Uterus (tissue), 2 donors: ENCODE measurements around the gene ARHGEF4.

Source experiments
- POLR2A ChIP-seq, 2 donors: fragments of 450-650 bp; IDR thresholded peaks; one replicate each; pipeline ENCODE4 v1.6.1; 2016; ENCODE audit warnings: antibody characterized with exemption in 2 of 2, mild to moderate bottlenecking in 1 of 2, moderate library complexity in 1 of 2
- TF ChIP-seq, protein P1 (sequence below), 4 experiments: fragments of 200-600 bp in 2 of 4; fragments of 450-650 bp in 2 of 4; sonication (generic) in 2 of 4; IDR thresholded peaks; one replicate each; pipeline ENCODE4 v1.5.1; 2016 to 2019; ENCODE audit warnings: antibody characterized with exemption in 4 of 4, mild to moderate bottlenecking in 2 of 4, moderate library complexity in 1 of 4

DNA sequence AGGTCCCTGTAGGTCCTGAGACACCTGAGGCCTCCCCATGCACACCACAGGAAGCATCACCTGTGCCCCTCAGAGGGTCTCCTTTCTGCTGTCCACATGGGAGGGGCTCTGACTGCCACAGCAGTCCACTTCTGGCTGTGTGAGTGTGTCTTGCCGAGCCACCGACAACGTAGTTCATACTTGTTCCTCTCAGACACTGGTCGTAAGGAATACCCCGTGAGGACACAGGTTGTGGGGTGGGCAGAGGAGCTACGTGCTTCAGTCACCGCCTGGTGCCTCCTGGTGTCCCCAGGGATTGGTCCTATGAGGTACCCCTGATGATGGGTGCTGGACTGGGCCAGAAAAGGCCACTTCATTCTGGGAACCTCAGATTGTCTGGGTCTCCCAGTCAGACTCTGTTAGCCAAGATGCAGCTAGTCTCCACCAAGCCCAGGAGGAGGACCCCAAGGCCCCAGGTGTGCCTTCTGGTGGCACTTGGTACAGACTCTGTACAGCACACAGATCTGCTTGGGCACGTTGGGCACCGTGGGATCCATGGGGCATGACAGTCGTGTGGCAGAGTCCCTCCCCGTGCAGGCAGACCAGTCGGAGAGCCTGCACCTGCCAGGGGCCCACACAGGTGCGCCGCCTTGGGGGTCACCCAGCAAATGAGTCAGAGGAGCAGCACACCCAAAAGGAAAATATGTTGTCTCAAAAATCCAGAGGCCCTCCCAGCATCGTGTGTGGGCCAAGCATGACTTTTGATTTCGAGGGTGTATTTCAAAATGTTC lies 2.5 kb downstream of the ARHGEF4 start:
- TF ChIP-seq, protein P1, sequence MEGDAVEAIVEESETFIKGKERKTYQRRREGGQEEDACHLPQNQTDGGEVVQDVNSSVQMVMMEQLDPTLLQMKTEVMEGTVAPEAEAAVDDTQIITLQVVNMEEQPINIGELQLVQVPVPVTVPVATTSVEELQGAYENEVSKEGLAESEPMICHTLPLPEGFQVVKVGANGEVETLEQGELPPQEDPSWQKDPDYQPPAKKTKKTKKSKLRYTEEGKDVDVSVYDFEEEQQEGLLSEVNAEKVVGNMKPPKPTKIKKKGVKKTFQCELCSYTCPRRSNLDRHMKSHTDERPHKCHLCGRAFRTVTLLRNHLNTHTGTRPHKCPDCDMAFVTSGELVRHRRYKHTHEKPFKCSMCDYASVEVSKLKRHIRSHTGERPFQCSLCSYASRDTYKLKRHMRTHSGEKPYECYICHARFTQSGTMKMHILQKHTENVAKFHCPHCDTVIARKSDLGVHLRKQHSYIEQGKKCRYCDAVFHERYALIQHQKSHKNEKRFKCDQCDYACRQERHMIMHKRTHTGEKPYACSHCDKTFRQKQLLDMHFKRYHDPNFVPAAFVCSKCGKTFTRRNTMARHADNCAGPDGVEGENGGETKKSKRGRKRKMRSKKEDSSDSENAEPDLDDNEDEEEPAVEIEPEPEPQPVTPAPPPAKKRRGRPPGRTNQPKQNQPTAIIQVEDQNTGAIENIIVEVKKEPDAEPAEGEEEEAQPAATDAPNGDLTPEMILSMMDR (IDR thresholded peaks at IDR 0.05), result no peak
- no peak for TF ChIP-seq POLR2A (IDR thresholded peaks at IDR 0.05)
